HG03039 (cell line): ENCODE data around the gene NPIPA1.
"Not testable (repeated sequence)": the region's sequence is repeated elsewhere in the genome, so short reads cannot be mapped to it uniquely, and the experiment has no call there.

Source experiments
- ATAC-seq: cut with Tn5 transposase; IDR thresholded peaks from one replicate; pipeline ENCODE4 v1.9.1; 2021; ENCODE audit warnings: mild to moderate bottlenecking, moderate library complexity; ENCODE audit not compliant: unreplicated experiment

Gene NPIPA1

DNA sequence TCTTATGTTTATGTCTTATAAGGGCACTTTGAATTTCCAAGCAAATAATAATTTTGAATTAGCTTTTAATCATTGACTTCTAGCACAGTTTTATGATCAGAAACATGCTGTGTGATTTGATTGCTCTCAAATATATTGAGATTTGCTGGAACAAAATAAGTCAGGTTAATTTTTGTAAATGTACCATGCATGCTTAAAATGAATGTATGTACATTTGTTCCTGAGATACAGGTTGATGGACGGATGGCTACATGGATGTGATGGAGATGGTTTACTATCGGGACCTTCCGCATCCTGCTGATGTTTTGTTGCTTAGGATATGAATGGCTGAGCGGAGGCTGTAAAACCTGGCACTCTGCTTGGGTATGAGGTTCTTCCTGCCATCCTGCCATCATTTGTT lies at the start of gene NPIPA1:
NPIPA1 (plus strand) TSS at position 301 of the 400 bp plus-strand sequence; CDS start at position 301, 0 bp downstream.
- ATAC-seq: not testable (repeated sequence)

DNA sequence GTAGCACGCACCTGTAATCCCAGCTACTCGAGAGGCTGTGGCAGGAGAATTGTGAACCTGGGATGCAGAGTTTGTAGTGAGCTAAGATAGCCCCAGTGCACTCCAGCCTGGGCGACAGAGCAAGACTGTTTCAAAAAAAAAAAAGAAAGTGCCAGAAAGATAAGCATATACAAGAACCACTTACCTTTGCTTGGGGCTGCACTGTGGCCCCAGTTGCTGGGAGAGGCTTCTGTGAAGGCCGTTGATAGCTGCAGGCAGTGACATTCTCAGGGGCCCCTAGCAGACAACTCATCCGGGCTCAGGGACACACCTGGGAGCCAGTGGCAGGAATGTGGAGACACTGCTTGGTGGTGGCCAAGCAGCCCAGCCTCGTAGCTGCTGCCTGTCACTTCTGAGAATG lies 45.1 kb upstream of the NPIPA1 start:
- not testable (repeated sequence) for ATAC-seq

DNA sequence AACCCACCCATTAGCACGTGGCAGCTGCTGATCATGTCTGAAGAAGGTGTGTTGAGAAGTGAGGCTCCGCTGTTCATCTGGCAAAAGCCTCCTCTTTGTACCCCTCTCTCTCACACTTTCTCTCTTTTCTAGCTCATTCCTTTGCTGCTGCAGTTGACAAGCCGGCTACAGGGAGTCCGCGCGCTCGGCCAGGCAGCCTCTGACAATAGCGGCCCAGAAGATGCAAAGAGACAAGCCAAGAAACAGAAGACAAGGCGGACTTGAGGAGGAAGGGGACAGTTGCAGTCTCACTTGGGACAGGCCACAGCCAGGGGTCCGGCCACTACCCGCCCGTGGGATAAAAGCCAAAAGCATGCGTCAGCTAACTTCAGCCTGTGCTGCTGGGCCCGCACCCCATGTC lies 41.9 kb upstream of the NPIPA1 start:
- not testable (repeated sequence) for ATAC-seq

DNA sequence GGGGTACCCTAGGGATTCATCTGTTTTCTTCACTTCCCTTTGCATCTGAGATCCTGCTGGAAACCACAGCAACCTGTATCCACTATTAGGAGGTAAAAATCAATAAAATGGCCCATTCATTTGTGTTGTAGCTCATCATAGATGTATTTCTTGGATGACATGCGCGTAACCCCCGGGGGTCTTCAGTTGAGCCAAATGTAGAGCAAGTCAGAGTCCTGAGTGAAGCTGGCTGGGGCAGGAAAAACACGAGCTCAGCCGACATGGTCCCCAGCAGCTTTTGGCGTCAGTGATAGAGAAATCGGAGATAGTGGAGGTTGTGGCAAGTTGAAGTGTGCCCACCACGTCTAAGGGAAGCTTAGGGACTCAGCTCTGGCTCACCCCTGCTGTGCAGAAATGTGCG lies 41.2 kb upstream of the NPIPA1 start:
- not testable (repeated sequence) for ATAC-seq

DNA sequence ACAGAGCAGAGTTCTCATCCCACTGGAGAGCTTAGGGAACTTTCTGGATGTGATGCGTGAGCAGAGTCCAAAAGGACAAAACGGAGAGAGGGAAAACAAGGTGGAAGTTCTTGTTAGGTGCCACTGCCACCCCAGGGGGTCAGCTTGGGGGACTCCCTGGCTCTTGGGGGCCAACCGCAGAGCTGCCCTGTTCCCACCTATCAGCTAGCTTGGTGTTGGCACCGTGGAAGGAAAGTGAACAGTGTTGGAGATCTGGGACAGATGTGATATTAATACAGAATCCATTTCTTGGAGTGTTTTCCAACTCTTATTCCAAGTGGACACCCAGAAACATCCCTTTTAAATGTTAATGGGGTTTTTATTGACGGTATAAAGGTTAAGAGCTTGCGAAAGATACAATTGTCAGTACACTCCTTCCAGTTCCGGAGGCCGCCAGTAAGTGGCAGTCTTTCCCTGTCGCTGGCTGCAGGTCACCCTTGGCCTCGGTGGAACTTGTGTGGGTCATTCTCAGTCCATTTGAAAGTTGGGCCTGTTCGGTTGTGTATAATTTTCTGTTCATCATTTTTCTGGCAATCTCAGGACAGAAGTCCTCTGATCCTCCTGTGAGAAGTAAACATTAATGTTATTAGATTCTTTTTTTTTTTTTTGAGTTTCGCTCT lies 40.1 kb upstream of the NPIPA1 start:
- ATAC-seq: not testable (repeated sequence)

DNA sequence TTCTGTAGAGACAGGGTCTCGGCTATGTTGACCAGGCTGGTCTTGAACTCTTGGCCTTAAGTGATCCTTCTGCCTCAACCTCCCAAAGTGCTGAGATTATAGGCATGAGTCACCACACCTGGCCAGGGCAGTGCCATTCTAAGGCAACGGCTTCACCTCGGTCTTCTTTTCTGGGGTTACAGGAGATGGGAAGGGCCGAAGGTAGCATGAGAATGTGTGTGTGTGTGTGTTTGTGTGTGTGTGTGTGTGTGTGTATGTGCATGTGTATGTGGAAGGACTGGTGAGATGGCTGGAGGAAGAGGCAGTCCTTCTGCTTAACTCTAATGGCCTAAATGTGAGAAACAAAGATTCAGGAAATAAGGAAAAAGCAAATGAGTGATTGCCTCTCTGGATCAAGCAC lies 39.1 kb upstream of the NPIPA1 start:
- not testable (repeated sequence) for ATAC-seq

DNA sequence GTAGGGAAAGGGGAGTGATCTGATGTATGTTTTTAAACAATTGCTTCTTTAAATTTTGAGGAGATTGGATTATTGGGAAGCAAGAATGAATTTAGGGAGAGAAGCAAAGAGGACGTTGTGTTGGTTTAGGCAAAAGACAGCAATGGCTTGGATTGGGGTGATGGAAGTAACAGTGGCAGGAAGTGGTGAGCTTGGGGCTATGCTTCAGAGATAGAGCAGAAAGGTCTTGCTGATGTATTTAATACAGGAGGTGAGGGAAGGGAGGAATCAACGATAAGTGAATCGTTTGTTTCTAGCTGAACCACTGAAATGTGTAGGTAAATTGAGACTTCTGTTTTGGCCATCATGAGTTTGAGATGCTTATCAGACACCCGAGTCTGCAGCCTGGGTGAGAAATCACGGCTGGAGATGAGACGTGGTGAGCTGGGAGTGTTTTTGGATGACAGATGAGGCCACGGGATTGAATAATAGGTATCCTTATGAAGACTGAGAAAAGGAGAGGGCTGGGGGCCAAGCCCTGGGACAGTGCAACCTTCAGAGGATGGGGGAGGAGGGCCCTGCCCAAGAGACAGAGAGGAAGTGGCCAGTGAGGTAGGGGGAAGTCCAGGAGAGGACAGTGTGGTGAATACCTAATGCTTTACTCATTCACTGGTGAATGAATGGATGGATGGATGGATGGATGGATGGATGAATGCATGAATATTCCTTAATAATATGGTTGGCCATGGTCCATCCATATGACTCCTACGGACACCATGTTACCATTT lies 33.9 kb upstream of the NPIPA1 start:
- not testable (repeated sequence) for ATAC-seq

DNA sequence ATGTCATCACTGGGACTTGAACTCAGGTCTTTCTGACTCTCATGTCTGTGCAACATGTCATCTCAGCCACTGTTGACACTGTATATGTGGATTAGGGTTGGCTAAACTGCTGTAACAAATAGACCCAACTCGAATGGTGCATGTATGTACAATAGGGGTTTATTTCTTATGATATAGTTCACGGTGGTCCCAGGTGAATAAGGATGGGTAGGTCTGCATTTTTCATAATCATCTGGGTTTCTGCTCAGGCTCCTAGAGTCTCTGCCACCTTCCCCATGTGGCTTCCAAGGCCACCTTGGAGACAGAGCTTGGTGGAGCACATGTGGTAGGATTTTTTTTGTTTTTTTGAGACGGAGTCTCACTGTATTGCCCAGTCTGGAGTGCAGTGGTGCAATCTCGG lies 27.5 kb upstream of the NPIPA1 start:
- not testable (repeated sequence) for ATAC-seq

DNA sequence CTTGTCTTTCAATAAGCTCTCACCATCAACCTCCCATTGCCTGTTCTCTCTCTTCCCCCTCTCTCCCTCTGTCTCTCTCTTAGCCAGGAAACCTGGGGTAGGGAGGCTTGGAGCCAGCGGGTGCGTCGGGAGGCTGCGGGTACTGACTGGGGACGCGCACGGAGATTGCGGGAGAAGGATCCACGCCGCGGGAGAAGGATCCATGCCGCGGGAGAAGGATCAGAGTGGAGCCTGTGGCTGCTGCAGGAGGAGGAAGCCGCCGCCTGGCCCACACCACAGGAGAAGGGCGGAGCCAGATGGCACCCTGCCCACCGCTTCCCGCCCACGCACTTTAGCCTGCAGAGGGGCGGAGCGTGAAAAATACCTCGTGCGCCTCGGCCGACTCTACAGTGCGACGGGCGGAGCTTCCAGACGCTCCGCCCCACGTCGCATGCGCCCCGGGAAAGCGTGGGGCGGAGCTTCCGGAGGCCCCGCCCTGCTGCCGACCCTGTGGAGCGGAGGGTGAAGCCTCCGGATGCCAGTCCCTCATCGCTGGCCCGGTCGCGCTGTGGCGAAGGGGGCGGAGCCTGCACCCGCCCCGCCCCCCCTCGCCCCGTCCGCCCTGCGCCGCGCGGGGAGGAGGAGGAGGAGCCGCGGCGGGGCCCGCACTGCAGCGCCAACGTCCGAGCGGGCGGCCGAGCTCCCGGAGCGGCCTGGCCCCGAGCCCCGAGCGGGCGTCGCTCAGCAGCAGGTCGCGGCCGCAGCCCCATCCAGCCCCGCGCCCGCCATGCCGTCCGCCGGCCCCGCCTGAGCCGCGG lies 26.2 kb upstream of the NPIPA1 start:
- ATAC-seq: not testable (repeated sequence)

DNA sequence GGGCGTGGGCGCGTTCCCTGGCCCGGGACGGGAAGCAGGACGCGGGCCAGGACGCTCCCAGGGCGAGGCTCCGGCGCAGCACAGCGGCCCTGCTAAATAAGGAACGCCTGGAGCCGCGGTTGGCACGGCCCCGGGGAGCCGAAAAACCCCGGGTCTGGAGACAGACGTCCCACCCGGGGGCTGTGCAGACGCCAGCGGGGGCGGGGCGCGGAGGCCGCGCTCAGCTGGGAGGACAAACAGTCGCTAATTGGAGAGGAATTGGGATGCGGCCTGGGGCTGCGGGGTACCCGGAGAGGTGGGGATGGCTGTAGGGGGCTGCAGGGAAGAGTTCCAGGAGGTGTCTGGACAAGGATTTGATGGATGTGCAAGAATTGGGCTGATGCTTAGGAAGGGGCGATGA lies 25.3 kb upstream of the NPIPA1 start:
- ATAC-seq: not testable (repeated sequence)

DNA sequence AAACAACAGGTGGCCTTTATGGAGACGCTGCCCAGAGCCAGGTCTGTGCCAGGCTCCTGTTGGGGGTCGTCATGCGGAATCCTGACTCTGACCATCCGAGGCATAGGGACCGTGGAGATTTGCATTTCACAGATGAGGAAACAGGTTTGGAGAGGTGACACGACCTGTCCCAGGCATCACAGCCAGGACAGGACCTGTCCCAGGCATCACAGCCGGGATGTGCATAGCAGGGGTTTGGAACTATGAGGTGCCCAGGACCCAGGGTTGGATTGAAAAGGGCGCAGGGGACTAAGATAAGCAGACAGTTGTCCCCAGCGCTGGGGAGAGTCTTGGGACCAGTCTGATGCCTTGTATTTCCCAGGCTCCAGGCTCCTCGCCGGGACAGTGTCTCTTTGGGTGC lies 24.7 kb upstream of the NPIPA1 start:
- ATAC-seq: not testable (repeated sequence)

DNA sequence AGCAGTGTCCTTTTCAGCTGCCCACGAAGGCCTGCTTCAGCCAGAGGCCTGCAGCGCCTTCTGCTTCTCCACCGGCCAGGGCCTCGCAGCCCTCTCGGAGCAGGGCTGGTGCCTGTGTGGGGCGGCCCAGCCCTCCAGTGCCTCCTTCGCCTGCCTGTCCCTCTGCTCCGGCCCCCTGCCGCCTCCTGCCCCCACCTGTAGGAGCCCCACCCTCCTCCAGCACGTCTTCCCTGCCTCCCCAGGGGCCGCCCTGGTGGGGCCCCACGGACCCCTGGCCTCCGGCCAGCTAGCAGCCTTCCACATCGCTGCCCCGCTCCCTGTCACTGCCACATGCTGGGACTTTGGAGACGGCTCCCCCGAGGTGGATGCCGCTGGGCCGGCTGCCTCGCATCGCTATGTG lies 18.7 kb upstream of the NPIPA1 start:
- not testable (repeated sequence) for ATAC-seq

DNA sequence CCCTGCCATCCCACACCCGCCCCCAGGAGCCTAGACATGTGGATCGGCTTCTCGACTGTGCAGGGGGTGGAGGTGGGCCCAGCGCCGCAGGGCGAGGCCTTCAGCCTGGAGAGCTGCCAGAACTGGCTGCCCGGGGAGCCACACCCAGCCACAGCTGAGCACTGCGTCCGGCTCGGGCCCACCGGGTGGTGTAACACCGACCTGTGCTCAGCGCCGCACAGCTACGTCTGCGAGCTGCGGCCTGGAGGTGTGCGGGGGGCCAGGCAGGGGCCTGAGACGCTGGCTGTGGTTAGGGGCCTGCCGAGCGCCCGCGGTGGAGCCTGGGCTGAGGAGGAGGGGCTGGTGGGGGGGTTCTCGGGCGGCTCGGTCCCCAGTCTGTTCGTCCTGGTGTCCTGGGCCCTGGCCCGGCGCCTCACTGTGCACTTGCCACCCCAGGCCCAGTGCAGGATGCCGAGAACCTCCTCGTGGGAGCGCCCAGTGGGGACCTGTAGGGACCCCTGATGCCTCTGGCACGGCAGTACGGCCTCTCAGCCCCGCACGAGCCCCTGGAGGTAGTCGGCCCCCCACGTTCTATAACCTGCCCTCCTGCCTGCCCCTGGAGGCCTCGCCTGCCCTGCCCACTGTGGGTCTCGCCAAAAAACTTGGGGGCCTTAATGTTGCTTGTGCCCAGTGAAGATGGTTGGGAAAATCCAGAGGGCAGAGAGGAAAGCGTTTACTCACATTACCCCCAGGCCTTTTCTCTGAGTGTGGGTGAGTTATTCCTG lies 17.2 kb upstream of the NPIPA1 start:
- ATAC-seq: not testable (repeated sequence)

DNA sequence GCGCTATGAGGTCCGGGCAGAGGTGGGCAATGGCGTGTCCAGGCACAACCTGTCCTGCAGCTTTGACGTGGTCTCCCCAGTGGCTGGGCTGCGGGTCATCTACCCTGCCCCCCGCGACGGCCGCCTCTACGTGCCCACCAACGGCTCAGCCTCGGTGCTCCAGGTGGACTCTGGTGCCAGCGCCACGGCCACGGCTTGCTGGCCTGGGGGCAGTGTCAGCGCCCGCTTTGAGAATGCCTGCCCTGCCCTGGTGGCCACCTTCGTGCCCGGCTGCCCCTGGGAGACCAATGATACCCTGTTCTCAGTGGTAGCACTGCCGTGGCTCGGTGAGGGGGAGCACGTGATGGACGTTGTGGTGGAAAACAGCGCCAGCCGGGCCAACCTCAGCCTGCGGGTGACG lies 15.0 kb upstream of the NPIPA1 start:
- ATAC-seq: not testable (repeated sequence)

DNA sequence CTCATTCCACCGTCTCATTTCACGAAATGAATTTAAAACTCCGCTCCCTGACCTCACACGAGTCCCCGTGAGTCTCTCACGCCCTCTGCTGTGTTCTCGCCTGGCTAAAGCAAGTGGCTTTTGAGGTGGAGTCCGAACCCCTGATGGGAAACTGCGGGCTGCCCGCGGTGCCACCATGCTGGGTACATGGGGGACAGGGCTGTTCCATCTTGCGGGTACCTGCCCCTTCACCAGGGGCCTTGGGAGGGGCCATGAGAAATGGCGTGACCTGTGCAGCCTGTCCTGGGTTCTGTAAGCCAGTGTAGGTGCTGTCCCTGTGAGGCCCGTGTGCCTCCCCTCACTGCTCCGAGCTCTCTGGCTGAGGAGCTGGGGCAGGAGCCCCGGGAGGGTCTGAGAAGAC lies 14.3 kb upstream of the NPIPA1 start:
- not testable (repeated sequence) for ATAC-seq

DNA sequence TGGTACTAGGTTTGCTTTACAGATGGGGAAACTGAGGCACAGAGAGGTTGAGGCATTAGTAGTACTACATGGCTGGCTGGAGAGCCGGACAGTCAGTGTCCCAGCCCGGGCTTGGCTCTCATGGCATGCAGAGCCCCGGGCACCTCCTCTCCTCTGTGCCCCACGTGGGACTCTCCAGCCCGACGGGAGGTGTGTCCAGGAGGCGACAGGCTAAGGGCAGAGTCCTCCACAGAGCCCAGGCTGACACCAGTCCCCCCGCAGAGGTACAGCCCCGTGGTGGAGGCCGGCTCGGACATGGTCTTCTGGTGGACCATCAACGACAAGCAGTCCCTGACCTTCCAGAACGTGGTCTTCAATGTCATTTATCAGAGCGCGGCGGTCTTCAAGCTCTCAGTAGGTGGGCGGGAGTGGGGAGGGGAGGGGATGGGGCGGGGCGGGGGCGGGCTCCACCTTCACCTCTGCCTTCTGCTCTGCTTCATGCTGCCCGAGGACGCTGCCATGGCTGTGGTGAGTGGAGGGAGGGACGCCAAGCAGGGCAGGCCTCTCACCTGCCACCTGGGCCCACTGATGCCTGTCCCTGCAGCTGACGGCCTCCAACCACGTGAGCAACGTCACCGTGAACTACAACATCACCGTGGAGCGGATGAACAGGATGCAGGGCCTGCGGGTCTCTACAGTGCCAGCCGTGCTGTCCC lies 13.7 kb upstream of the NPIPA1 start:
- not testable (repeated sequence) for ATAC-seq

DNA sequence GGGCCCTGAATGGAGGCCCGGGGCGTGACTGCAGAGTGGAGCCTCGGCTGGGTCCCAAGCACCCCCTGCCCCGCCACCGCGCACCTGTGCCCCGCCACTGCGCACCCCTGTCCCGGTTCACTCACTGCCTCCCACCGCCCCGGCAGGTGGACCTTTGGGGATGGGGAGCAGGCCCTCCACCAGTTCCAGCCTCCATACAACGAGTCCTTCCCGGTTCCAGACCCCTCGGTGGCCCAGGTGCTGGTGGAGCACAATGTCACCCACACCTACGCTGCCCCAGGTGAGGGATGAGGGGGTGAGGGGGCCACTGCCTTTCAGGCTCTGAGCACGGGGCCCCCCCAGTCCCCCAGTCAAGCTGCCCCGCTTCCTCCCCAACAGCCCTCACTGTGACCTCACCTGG lies 12.9 kb upstream of the NPIPA1 start:
- ATAC-seq: not testable (repeated sequence)

DNA sequence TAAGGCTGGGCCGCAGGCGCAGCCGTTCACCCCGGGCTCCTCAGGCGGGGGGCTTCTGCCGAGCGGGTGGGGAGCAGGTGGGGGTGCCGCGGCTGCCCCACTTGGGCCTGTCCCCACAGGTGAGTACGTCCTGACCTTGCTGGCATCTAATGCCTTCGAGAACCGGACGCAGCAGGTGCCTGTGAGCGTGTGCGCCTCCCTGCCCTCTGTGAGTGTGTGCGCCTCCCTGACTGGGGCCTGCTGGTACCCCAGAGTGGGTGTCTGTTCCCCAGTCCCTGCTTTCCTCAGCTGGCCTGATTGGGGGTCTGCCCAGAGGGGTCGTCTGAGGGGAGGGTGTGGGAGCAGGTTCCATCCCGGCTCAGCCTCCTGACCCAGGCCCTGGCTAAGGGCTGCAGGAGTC lies 12.3 kb upstream of the NPIPA1 start:
- ATAC-seq: not testable (repeated sequence)

DNA sequence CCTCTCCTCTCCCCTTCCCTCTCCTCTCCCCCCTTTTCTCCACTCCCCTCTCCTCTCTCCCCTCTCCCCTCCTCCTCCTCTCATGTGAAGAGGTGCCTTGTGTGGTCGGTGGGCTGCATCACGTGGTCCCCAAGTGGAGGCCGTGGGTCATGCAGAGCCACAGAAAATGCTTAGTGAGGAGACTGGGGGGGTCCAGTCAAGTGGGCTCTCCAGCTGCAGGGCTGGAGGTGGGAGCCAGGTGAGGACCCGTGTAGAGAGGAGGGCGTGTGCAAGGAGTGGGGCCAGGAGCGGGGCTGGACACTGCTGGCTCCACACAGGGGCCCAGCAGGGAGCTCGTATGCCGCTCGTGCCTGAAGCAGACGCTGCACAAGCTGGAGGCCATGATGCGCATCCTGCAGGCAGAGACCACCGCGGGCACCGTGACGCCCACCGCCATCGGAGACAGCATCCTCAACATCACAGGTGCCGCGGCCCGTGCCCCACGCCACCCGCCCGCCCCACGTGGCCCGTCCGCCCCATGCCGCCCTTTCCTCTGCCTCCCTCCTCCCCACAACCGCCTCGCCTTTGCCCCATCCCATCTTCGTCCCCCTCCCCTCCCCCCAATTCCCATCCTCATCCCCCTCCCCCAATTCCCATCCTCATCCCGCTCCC lies 9.1 kb upstream of the NPIPA1 start:
- ATAC-seq: not testable (repeated sequence)

DNA sequence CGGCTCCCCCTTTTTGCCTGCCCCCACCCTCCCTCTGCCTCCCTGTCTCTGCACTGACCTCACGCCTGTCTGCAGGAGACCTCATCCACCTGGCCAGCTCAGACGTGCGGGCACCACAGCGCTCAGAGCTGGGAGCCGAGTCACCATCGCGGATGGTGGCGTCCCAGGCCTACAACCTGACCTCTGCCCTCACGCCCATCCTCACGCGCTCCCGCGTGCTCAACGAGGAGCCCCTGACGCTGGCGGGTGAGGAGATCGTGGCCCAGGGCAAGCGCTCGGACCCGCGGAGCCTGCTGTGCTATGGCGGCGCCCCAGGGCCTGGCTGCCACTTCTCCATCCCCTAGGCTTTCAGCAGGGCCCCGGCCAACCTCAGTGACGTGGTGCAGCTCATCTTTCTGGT lies 8.1 kb upstream of the NPIPA1 start:
- not testable (repeated sequence) for ATAC-seq
